GM12878 (cell line): ENCODE results near the gene CDH4. TPM values are rescaled to one million over a fixed set of nuclear protein-coding genes. Genes with fewer than 3 reads are reported as not detected.

Source experiments
- ATAC-seq: fragments of 200-7000 bp; cut with Tn5 transposase; 3 replicates; pipeline ENCODE4 v1.9.1; 2020; ENCODE audit warnings: mild to moderate bottlenecking, moderate library complexity
- BruUV-seq: library from RNA; stranded (reverse); fragments of 400-500 nt; replicated peaks from 2 replicates; lab custom pipeline; 2021; lab: Mats Ljungman, UMichigan
- CTCF ChIA-PET: fragments of 300-600 bp; sonication (Branson Sonifier 250); formaldehyde crosslinking; extraction: SDS; loops from one replicate; lab custom pipeline; 2021; ENCODE audit warnings: inconsistent platforms; lab: Yijun Ruan, JAX
- POLR2A ChIA-PET: fragments of 350-600 bp; formaldehyde crosslinking; extraction: SDS; loops from one replicate; lab custom pipeline; 2021; ENCODE audit warnings: inconsistent platforms; lab: Charles Lee
- RAD21 ChIA-PET: fragments of 300-600 bp; sonication (Branson Sonifier 250); formaldehyde crosslinking; loops from one replicate; lab custom pipeline; 2023; ENCODE audit warnings: antibody characterized with exemption; ENCODE audit not compliant: unreplicated experiment; lab: Charles Lee
- SMC1A ChIA-PET: fragments of 300-600 bp; sonication (Branson Sonifier 250); formaldehyde crosslinking; loops from one replicate; lab custom pipeline; 2023; ENCODE audit not compliant: unreplicated experiment, uncharacterized antibody; lab: Charles Lee
- DNase-seq: peaks from one replicate; pipeline ENCODE4 v3.0.0-alpha.2; 2011; ENCODE audit warnings: low read depth, low spot score
- FAIRE-seq: peaks from 3 replicates; lab custom pipeline; 2011; peaks lifted over from hg19 to GRCh38; lab: Jason Lieb, UNC
- H2AFZ ChIP-seq: 2 replicates; pipeline ENCODE4 v1.6.0; 2011; ENCODE audit warnings: low read depth, low read length, control low read depth; ENCODE audit not compliant: control insufficient read depth
- H3K27ac ChIP-seq: 2 replicates; pipeline ENCODE4 v1.5.1; 2011; ENCODE audit warnings: control low read depth; ENCODE audit not compliant: control insufficient read depth, insufficient read depth
- H3K27me3 ChIP-seq, 2 experiments: replicated peaks in 1 of 2; 2 replicates each; pipeline versions ENCODE4 v1.6.0 to v1.6.1; 2011; ENCODE audit warnings: low read length in 1 of 2; ENCODE audit not compliant: control insufficient read depth in 2 of 2, insufficient read depth in 2 of 2
- H3K36me3 ChIP-seq, 2 experiments: 2 replicates each; pipeline ENCODE4 v1.5.1; 2011; ENCODE audit warnings: low read length in 1 of 2; ENCODE audit not compliant: control insufficient read depth in 2 of 2, insufficient read depth in 2 of 2
- H3K4me1 ChIP-seq: 2 replicates; pipeline ENCODE4 v1.6.1; 2011; ENCODE audit warnings: mild to moderate bottlenecking, low read length, moderate library complexity, mixed read lengths; ENCODE audit not compliant: control insufficient read depth, insufficient read depth
- H3K4me2 ChIP-seq: 2 replicates; pipeline ENCODE4 v1.6.0; 2011; ENCODE audit warnings: control low read depth; ENCODE audit not compliant: control insufficient read depth, insufficient read depth
- H3K4me3 ChIP-seq: fragments of 200-600 bp; sonication (generic); 2 replicates; pipeline ENCODE4 v1.5.1; 2016
- H3K79me2 ChIP-seq: 2 replicates; pipeline ENCODE4 v1.6.0; 2011; ENCODE audit warnings: low read length; ENCODE audit not compliant: control insufficient read depth, insufficient read depth
- H3K9ac ChIP-seq: 2 replicates; pipeline ENCODE4 v1.8.0; 2011; ENCODE audit warnings: low read length, control low read depth, mixed read lengths; ENCODE audit not compliant: control insufficient read depth, insufficient read depth
- H3K9me3 ChIP-seq: replicated peaks from 3 replicates; pipeline ENCODE4 v1.5.1; 2011; ENCODE audit warnings: mild to moderate bottlenecking, low read length; ENCODE audit not compliant: control insufficient read depth, insufficient read depth
- H4K20me1 ChIP-seq: 2 replicates; pipeline ENCODE4 v1.6.0; 2011; ENCODE audit not compliant: control insufficient read depth, insufficient read depth
- BCL11A ChIP-seq: IDR thresholded peaks from 2 replicates; pipeline ENCODE4 v1.6.1; 2011; ENCODE audit warnings: low read depth, low read length
- ESRRA ChIP-seq: IDR thresholded peaks from 2 replicates; pipeline ENCODE4 v1.6.1; 2012; ENCODE audit warnings: mild to moderate bottlenecking, low read length, improper control_type of control experiment
- HDAC6 ChIP-seq: fragments of 200-600 bp; sonication (generic); IDR thresholded peaks from one replicate; pipeline ENCODE4 v1.8.0; 2017; ENCODE audit warnings: antibody characterized with exemption; ENCODE audit not compliant: unreplicated experiment
- JUND ChIP-seq: IDR thresholded peaks from 2 replicates; pipeline ENCODE4 v1.6.1; 2012; ENCODE audit warnings: low read depth, mild to moderate bottlenecking, low read length, improper control_type of control experiment, moderate library complexity
- NFYB ChIP-seq: IDR thresholded peaks from 2 replicates; pipeline ENCODE4 v1.6.1; 2011; ENCODE audit warnings: low read depth, mild to moderate bottlenecking, low read length, improper control_type of control experiment, moderate library complexity; ENCODE audit not compliant: insufficient read depth
- NR2C1 ChIP-seq: fragments of 450-650 bp; IDR thresholded peaks from 2 replicates; pipeline ENCODE4 v1.6.1; 2017; ENCODE audit warnings: antibody characterized with exemption, mild to moderate bottlenecking, moderate library complexity
- RAD21 ChIP-seq: IDR thresholded peaks from 2 replicates; pipeline ENCODE4 v1.6.1; 2011; ENCODE audit warnings: mild to moderate bottlenecking, low read depth, low read length, moderate library complexity; ENCODE audit not compliant: insufficient read depth
- SMAD5 ChIP-seq: IDR thresholded peaks from 2 replicates; pipeline ENCODE4 v1.6.1; 2016; ENCODE audit warnings: antibody characterized with exemption, low read depth
- SMC3 ChIP-seq: IDR thresholded peaks from 2 replicates; pipeline ENCODE4 v1.6.1; 2011; ENCODE audit warnings: low read length, improper control_type of control experiment, borderline replicate concordance
- SPI1 ChIP-seq: IDR thresholded peaks from 2 replicates; pipeline ENCODE4 v1.6.1; 2011; ENCODE audit warnings: low read depth, mild to moderate bottlenecking, low read length, moderate library complexity, borderline replicate concordance; ENCODE audit not compliant: insufficient read depth
- SREBF1 ChIP-seq: IDR thresholded peaks from 2 replicates; pipeline ENCODE4 v1.6.1; 2012; ENCODE audit warnings: mild to moderate bottlenecking, low read length
- ZBED1 ChIP-seq: IDR thresholded peaks from 2 replicates; pipeline ENCODE4 v1.6.1; 2016; ENCODE audit warnings: borderline replicate concordance
- ZSCAN29 ChIP-seq: fragments of 450-650 bp; IDR thresholded peaks from 2 replicates; pipeline ENCODE4 v1.6.1; 2017; ENCODE audit warnings: mild to moderate bottlenecking, moderate library complexity
- WGBS: methylation state at CpG from one replicate; pipeline ENCODE4 v1.1.6; 2016; ENCODE audit warnings: low lambda C conversion rate; ENCODE audit not compliant: insufficient replicate concordance, insufficient coverage; ENCODE audit errors: missing lambda C conversion rate; 5-methylcytosine and 5-hydroxymethylcytosine counted together
- in situ Hi-C: fragments of 300-500 bp; cut with MboI; formaldehyde crosslinking; loops from 9 replicates; pipeline ENCODE4 v1.14.3; 2018; ENCODE audit warnings: mixed read lengths
- intact Hi-C: fragments of 100-400 bp; cut with micrococcal nuclease; formaldehyde crosslinking; loops from one replicate; pipeline ENCODE4 v1.14.2; 2022; ENCODE audit not compliant: unreplicated experiment
- polyA plus RNA-seq, 11 experiments: library from polyadenylated mRNA; depleted of rRNA in 4 of 11; unstranded in 6 of 11; stranded (reverse) in 5 of 11; fragments of >200 nt; fragmentation: Nextera tagmentation in 4 of 11; fragmentation: Illumina TruSeq in 1 of 11; extraction: Ambion mirVana in 4 of 11; extraction: Trizol in 1 of 11; gene quantifications; 1 replicate in 1 of 11; 2 replicates in 10 of 11; pipeline versions ENCODE4 v1.2.1 to v1.2.3, GENCODE V29; 2011 to 2016; ENCODE audit warnings: inconsistent platforms in 2 of 11, missing spikeins in 2 of 11, low read depth in 1 of 11
- total RNA-seq, 4 experiments: library from RNA; depleted of rRNA in 3 of 4; stranded (reverse); fragments of >200 nt in 3 of 4; fragmentation: Illumina TruSeq in 1 of 4; extraction: Trizol in 1 of 4; gene quantifications; 2 replicates each; pipeline versions ENCODE4 v1.2.1 to v1.2.3, GENCODE V29; 2013 to 2021
- TF ChIP-seq, protein P1 (sequence below): IDR thresholded peaks from 2 replicates; pipeline ENCODE4 v1.6.1; 2012; ENCODE audit warnings: low read depth, low read length, improper control_type of control experiment
- TF ChIP-seq, protein P2 (sequence below): IDR thresholded peaks from 2 replicates; pipeline ENCODE4 v1.6.1; 2012; ENCODE audit warnings: low read length, inconsistent platforms
- TF ChIP-seq, protein P3 (sequence below): fragments of 450-650 bp; IDR thresholded peaks from 2 replicates; pipeline ENCODE4 v1.6.1; 2016; ENCODE audit warnings: mild to moderate bottlenecking, moderate library complexity, borderline replicate concordance

The CDH4 gene
- total and polyA plus RNA-seq, 10 of the 15 experiments (the other 5 are each of a cell fraction or from before 2014, with no cell fraction given): not detected

DNA sequence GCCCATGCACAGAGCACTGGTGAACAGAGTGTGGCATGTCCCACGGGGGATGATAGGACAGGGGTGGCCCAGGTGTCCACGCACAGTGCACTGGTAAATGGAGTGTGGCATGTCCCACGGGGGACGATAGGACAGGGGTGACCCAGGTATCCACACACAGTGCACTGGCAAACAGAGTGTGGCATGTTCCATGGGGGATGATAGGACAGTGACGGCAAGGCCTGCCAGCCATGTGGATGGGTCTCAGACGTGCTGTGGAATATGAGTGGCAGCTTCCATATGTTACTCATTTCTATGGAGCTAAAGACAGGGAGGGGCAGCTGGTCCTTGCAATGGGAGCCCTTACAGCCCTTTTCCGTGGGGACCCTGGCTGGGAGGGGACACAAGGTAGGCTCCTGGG, 168.7 kb downstream of the CDH4 start:
- intact Hi-C loops (no loop called here), in situ Hi-C loops (no loop called here)
- no peaks in the 10 kb centered on the region for H3K27me3 ChIP-seq
- no peaks in the 10 kb centered on the region for H3K4me1 ChIP-seq
- TF ChIP-seq ZBED1 (no peak), BCL11A (no peak), NR2C1 (no peak), JUND (no peak), RAD21 (no peak), SMAD5 (no peak), HDAC6 (no peak), SPI1 (no peak), ESRRA (no peak), NFYB (no peak), SREBF1 (no peak), SMC3 (no peak), ZSCAN29 (no peak)
- TF ChIP-seq, protein P1, sequence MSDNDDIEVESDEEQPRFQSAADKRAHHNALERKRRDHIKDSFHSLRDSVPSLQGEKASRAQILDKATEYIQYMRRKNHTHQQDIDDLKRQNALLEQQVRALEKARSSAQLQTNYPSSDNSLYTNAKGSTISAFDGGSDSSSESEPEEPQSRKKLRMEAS: no peak
- TF ChIP-seq, protein P2, sequence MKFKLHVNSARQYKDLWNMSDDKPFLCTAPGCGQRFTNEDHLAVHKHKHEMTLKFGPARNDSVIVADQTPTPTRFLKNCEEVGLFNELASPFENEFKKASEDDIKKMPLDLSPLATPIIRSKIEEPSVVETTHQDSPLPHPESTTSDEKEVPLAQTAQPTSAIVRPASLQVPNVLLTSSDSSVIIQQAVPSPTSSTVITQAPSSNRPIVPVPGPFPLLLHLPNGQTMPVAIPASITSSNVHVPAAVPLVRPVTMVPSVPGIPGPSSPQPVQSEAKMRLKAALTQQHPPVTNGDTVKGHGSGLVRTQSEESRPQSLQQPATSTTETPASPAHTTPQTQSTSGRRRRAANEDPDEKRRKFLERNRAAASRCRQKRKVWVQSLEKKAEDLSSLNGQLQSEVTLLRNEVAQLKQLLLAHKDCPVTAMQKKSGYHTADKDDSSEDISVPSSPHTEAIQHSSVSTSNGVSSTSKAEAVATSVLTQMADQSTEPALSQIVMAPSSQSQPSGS: no peak
- TF ChIP-seq, protein P3, sequence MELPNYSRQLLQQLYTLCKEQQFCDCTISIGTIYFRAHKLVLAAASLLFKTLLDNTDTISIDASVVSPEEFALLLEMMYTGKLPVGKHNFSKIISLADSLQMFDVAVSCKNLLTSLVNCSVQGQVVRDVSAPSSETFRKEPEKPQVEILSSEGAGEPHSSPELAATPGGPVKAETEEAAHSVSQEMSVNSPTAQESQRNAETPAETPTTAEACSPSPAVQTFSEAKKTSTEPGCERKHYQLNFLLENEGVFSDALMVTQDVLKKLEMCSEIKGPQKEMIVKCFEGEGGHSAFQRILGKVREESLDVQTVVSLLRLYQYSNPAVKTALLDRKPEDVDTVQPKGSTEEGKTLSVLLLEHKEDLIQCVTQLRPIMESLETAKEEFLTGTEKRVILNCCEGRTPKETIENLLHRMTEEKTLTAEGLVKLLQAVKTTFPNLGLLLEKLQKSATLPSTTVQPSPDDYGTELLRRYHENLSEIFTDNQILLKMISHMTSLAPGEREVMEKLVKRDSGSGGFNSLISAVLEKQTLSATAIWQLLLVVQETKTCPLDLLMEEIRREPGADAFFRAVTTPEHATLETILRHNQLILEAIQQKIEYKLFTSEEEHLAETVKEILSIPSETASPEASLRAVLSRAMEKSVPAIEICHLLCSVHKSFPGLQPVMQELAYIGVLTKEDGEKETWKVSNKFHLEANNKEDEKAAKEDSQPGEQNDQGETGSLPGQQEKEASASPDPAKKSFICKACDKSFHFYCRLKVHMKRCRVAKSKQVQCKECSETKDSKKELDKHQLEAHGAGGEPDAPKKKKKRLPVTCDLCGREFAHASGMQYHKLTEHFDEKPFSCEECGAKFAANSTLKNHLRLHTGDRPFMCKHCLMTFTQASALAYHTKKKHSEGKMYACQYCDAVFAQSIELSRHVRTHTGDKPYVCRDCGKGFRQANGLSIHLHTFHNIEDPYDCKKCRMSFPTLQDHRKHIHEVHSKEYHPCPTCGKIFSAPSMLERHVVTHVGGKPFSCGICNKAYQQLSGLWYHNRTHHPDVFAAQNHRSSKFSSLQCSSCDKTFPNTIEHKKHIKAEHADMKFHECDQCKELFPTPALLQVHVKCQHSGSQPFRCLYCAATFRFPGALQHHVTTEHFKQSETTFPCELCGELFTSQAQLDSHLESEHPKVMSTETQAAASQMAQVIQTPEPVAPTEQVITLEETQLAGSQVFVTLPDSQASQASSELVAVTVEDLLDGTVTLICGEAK: no peak
- no peak overlapping the region for H3K4me3 ChIP-seq
- WGBS: 21% methylated on average over 7 of the region's 7 CpGs
- SMC1A ChIA-PET: no interaction called here
- H3K36me3 ChIP-seq: no peaks in the 10 kb centered on the region
- H3K9ac ChIP-seq: no peak overlapping the region
- no peak overlapping the region for H3K4me2 ChIP-seq
- DNase-seq (no peak), ATAC-seq (no peak), FAIRE-seq (no peak)
- no peak overlapping the region for H3K27ac ChIP-seq
- no TSS peak for BruUV-seq
- CTCF ChIA-PET: no interaction called here
- H2AFZ ChIP-seq: no peak overlapping the region
- H3K9me3 ChIP-seq: no peaks in the 10 kb centered on the region; the same call in 2 of the 3 replicates
- H3K79me2 ChIP-seq: no peaks in the 10 kb centered on the region
- POLR2A ChIA-PET: no interaction called here
- H4K20me1 ChIP-seq: no peaks in the 10 kb centered on the region
- RAD21 ChIA-PET: no interaction called here
